SIG-M5 treated with dmso at 0.1 percent for 504 hours (cell line): Measurements from ENCODE around the gene ALG14.
"Not testable (repeated sequence)": the region's sequence is repeated elsewhere in the genome, so short reads cannot be mapped to it uniquely, and the experiment has no call there.

Experiments
- DNase-seq: peaks from one replicate; lab custom pipeline; 2025; ENCODE audit not compliant: unreplicated experiment; lab: John Stamatoyannopoulos, UW

Gene ALG14

GRCh38 chr1:95012389-95012788 is 60.4 kb downstream of the ALG14 start:
- DNase-seq: no peak

DNA sequence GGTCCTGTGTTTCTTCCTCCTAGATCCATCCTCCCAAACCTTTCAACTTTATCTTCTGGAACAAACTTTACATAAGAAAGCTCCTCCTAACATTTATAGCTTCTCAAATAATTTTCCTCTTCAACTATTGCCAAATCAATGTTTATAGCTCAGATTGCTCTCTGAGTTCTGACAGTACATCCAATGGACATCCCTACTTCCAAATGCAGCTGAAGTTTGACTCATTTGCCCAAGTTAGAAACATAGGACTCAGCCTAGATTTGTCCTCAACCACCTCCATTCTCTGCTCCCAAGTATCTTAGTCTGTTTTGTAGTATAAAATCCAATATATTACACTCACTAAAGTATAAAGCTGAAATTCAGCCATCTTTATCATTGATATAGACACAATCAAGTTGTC is 62.6 kb downstream of the ALG14 start:
- DNase-seq: no peak

GRCh38 chr1:95007687-95008086 is 65.1 kb downstream of the ALG14 start:
- no peak for DNase-seq

DNA sequence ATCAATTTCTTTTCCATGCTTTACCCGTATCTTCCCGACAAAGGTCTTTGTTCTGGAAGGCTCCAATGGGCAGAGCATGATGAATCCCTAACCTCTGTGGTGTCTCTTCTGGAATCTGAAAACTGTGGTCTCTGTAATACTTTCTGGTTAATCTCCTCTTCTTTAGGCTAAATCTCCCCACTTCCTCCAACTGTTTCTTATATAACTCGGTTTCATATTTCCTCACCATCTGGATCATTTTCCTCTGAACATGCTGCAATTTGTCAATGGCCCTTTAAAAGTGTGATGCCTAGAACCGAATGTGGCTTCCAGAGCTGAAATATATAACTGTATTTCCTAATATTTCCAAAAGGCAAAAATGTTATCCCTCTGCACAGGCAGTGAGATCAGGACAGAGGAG is 66.1 kb downstream of the ALG14 start:
- no peak for DNase-seq

DNA sequence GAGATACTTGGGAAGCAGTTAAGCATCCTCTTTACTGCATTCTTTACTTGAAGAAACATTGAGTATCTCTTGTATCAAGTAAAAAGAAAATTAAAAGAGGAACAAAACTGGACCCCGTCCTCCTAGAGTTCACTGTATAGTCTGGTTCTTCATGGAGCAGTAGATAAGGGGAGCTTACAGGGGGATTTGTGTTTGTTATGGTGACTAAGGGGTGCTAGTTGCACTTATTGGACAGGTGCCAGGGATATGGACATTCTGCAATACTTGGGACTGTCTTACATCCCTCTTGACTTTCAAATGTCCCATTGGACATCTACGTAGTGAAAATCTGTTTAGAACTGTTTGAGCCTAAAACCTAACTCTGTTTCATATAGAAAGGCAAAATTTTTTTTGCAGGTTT is 67.2 kb downstream of the ALG14 start:
- DNase-seq: no peak

DNA sequence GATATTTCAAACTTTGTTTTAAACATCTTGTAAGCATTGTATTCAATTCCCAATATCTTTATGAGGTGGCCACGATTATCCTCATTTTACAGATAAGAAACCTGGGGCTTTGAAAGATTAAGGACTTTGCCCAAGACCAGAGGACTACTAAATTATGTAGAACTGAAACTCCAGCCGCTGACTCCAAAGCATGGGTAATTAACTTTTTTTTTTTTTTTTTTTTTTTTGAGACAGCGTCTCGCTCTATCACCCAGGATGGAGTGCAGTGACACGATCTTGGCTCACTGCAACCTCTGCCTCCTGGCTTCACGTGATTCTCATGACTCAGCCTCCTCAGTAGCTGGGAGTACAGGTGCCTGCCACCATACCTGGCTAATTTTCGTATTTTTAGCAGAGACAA is 68.7 kb downstream of the ALG14 start:
- DNase-seq: no peak

- no peak for DNase-seq
These were observed 69.4 kb downstream of the ALG14 start for GRCh38 chr1:95003433-95003738.

DNA sequence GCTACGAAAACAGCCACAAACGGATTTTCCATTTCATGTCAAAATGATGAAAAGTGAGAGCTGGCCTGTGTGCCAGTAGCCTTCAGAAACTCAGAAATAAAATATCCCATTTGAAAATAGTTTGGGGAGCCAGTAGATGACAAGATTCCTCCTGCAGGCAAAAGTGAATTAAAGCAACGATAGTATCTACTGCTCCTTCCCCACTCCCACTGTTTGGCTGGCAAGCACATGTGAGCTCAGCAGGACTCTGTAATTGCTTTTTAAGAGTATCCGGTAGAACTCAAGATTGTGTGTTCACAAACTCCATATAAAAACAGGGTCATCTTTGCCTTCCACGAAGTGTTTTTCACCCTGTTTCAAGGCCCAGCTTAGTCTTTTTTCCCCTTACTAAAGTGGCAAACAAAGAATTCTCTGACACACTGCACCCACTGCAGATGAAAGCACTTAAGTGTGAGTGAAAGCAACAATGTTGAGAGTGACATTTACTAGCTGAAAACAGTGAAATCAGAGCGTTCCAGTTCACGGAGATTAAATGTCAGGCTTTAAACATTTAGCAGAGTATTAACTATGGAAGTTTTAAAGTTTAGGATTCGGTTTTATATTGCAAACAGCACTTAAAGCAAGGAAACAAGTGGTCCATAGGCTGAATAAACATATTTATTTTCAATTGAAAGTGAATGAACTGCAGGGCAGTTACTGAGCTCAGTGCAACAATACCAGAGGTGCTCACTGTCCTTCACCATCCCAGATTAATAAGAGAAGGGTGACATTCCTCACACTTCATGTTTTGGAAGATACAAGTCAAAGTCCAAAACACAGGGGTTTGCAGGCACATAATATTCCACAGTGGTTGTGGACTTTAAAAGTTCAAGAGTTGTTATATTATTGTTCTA is 70.0 kb downstream of the ALG14 start:
- no peak for DNase-seq

- no peak for DNase-seq
These were observed 70.6 kb downstream of the ALG14 start for GRCh38 chr1:95002164-95002539.

- DNase-seq: no peak
These were observed 73.2 kb downstream of the ALG14 start for GRCh38 chr1:94999456-95000131.

- DNase-seq: no peak
These were observed 74.0 kb downstream of the ALG14 start for GRCh38 chr1:94998748-94999147.

DNA sequence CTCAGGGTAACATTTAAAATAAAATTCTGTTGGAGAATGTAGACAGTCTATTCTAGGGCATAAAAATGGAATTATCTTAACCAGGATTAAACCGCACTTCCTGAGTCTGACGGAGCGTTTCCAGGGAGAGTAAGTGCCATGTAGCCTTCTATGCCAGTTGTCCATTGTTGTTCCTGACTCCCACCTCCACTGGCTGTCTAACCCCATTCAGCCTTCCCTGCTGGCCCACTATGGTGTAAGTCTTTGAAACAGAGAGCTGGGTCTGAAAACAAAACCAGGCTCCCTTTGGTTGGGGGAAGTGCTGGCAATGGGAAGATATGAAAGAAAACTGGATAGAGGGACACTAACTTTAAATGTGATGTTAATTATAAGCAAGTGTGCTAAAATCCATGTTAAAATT is 74.6 kb downstream of the ALG14 start:
- no peak for DNase-seq

GRCh38 chr1:94995536-94995935 is 77.2 kb downstream of the ALG14 start:
- not testable (repeated sequence) for DNase-seq

- no peak for DNase-seq
These were observed 77.9 kb downstream of the ALG14 start for GRCh38 chr1:94994805-94995204.

DNA sequence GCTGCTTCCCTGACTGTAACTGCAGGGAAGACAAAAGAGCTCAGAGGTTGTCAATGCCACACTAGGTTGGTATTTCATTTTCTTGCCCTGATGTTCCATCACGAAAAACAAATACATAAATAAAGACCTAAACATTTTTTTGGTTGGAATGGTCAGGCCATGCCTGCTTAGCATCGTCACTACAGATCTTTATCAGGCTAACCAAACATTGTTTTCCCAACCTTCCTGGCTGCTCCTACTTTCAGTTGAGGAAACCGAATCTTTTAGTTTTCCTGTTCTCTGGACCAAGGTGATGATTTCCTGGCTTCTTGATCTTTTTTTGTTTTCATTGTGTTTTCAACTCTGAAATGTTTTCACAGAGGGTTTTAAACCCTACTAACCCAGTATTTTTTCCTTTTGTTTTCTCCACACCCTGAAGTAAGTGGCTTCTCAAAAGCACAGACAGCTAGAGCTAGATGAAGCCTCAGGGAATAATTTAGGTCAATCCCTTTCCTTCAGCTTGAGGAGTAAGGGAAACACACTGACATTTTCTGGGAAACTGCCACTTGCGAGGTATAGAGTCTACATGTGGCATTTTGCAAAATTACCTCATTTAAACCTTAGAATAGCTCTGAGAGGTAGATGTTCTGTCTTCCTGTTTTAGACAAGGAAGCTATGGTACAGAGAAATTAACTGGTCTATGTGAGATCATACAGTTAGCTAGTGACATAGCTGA is 78.7 kb downstream of the ALG14 start:
- DNase-seq: no peak

DNA sequence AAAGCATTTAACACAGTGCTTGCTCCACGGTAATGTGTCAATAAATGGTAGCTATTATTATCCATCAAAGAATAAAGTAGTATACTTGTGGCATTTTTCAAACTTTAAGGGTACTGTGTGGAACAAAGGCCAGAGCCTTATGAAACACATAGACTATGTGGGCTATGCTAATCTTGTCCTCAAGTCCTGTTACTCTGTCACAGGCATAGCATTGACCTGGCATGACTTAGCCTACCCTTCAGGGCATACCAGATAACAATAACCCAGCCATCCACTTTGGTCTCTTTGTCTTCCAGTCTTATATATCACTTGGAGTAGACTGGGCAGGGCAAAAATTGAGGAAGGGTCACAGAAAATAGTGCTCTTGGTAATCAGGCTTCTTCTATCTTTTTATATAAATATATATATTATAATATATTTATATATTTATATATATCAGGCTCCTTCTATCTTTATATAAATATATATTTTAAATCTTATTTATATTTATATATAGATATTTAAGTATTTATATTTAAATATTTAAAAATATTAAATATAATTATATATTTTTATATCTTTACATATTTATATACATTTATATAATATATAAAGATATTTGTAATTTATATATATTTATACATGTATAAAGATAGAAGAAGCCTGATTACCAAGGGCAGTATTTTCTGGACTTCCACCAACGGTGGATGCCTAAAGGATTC is 79.7 kb downstream of the ALG14 start:
- no peak for DNase-seq

DNA sequence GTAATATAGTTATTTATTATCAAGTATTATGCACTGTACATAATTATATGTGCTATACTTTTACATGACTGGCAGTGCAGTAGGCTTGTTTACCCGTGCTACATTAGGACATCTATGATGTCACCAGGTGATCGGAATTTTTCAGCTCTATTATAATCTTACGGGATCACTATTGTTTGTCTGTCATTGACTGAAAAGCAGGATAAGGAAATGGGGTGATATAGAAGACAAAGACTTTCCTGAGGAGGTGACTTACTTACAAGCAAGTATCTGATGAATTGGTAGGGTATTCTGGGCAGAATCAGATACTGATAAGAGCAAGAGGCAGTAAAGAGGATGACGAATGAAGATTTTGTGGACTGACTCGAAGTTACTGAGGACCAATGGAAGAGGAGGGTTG is 80.6 kb downstream of the ALG14 start:
- DNase-seq: no peak

GRCh38 chr1:94989911-94990473 is 82.8 kb downstream of the ALG14 start:
- no peak for DNase-seq

GRCh38 chr1:94989398-94989797 is 83.4 kb downstream of the ALG14 start:
- no peak for DNase-seq

- no peak for DNase-seq
These were observed 84.4 kb downstream of the ALG14 start for GRCh38 chr1:94988356-94988755.

DNA sequence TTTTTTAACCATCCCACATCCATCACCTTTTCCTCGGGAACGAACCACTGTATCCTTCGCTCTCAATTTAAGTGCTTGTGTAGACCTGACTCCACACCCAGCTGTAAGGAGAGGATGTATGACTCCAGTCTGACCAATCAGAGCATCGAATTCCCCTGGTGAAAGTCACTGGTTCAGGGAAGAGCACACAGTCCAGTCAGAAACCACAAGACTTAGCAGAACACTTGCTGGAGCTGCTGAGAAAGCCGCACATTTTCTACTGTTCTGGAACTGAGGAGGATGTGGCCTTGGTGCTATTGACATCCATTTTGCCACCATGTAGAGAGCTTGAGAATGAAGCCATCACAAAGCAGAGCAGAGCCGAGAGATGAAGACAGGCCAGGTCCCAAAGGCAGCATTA is 86.0 kb downstream of the ALG14 start:
- no peak for DNase-seq
